Measurements from ENCODE around the gene ZNF273.

GRCh38 chr7:64869121-64869725 lies 33.9 kb upstream of the ZNF273 start:
- no peak for TF ChIP-seq EZH2 (IDR thresholded peaks at IDR 0.05; ENCODE audit: insufficient read depth, poor library complexity, severe bottlenecking)
- no peak for TF ChIP-seq EZH2phosphoT487 (IDR thresholded peaks at IDR 0.05; ENCODE audit: insufficient read depth, low read depth)
